Stomach (tissue), 9 donors: Measurements from ENCODE around the gene COX4I1. TPM values are rescaled to one million over a fixed set of nuclear protein-coding genes. Genes with fewer than 3 reads are reported as not detected.
A peak's percentile ranks its signal among the peaks of the same experiment; 100 is the strongest.

ENCODE experiments used
- DNase-seq, 2 donors: peaks; one replicate each; pipeline versions ENCODE4 v3.0.0 to v3.0.0-alpha.2; 2013 to 2019
- H3K27ac ChIP-seq, 5 donors: fragments of 200-600 bp in 4 of 5; sonication (generic) in 4 of 5; one replicate each; pipeline ENCODE4 v1.5.1; 2013 to 2019; ENCODE audit warnings: mild to moderate bottlenecking in 1 of 5, moderate library complexity in 1 of 5
- H3K27me3 ChIP-seq, 3 donors: fragments of 200-600 bp; sonication (generic); one replicate each; pipeline ENCODE4 v1.5.1; 2017 to 2019; ENCODE audit warnings: mixed run types in 1 of 3
- H3K36me3 ChIP-seq, 4 donors: fragments of 200-600 bp; sonication (generic); 1 replicate in 3 of 4; 2 replicates in 1 of 4; pipeline ENCODE4 v1.5.1; 2016 to 2019
- H3K4me1 ChIP-seq, 4 donors: fragments of 200-600 bp; sonication (generic); one replicate each; pipeline ENCODE4 v1.5.1; 2016 to 2019
- H3K4me3 ChIP-seq, 4 donors: fragments of 200-600 bp; sonication (generic) in 3 of 4; one replicate each; pipeline ENCODE4 v1.5.1; 2016 to 2019; ENCODE audit warnings: mild to moderate bottlenecking in 1 of 4
- H3K9me3 ChIP-seq, 4 donors: fragments of 200-600 bp; sonication (generic); one replicate each; pipeline ENCODE4 v1.5.1; 2016 to 2019
- CTCF ChIP-seq, 7 experiments: fragments of 450-650 bp in 4 of 7; fragments of 200-600 bp in 3 of 7; sonication (generic) in 3 of 7; IDR thresholded peaks; one replicate each; pipeline ENCODE4 v1.5.1; 2016 to 2019; ENCODE audit warnings: antibody characterized with exemption in 7 of 7, control low read depth in 2 of 7, mild to moderate bottlenecking in 1 of 7
- EP300 ChIP-seq: sonication (generic); formaldehyde crosslinking; IDR thresholded peaks from one replicate; pipeline ENCODE4 v1.6.1; 2017; ENCODE audit warnings: antibody characterized with exemption
- POLR2A ChIP-seq, 4 donors: fragments of 450-650 bp; IDR thresholded peaks; one replicate each; pipeline ENCODE4 v1.6.1; 2016; ENCODE audit warnings: antibody characterized with exemption in 4 of 4, control low read depth in 2 of 4, mild to moderate bottlenecking in 1 of 4, moderate library complexity in 1 of 4
- POLR2AphosphoS5 ChIP-seq, 3 donors: sonication (generic); formaldehyde crosslinking; IDR thresholded peaks; one replicate each; pipeline ENCODE4 v1.6.1; 2016; ENCODE audit warnings: antibody characterized with exemption in 3 of 3
- WGBS, 5 donors: extraction: QIAGEN DNeasy Blood & Tissue Kit in 3 of 5; methylation state at CpG; one replicate each; pipeline versions ENCODE4 v1.1.5 to v1.1.7; 2013 to 2018; 5-methylcytosine and 5-hydroxymethylcytosine counted together
- intact Hi-C: fragments of 100-400 bp; cut with DNase I; formaldehyde crosslinking; loops from one replicate; pipeline ENCODE4 v1.15.1; 2023; ENCODE audit warnings: low total_unique reads
- polyA plus RNA-seq, 3 donors: library from polyadenylated mRNA; stranded (reverse); fragments of 200-250 nt; gene quantifications; one replicate each; pipeline ENCODE4 v1.2.3, GENCODE V29; 2013
- total RNA-seq, 5 donors: library from RNA; depleted of rRNA; stranded (reverse); fragments of >200 nt; gene quantifications; one replicate each; pipeline versions ENCODE4 v1.1.0 to v1.2.3, GENCODE V29; 2014 to 2016
- donor health status: healthy with polysubstance abuse.
- donor health status: Bipolar disorder and iron deficiency.
- donor health status: healthy.

Gene COX4I1
- total and polyA plus RNA-seq, 8 donors: 57.2 to 1,368 (median 668) TPM

DNA sequence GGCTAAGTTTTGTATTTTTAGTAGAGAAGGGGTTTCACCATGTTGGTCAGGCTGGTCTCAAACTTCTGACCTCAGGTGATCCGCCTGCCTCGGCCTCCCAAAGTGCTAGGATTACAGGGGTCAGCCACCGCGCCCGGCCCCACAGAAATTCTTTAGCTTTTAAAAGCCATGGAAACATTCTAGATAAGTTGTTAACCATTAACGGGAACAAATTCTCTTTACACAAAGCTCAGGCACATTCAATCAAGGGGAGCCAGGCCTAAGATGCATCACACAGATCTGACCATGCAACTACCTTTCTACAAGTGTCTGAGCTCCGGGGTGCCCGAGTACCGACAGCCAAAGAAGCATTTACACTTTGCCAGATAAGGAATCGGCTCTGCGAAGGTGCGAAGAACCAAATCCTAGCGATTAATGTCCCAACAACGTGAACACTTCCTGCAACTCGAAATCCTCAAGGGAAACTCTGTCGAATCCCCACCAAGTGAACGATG is 1.2 kb upstream of the COX4I1 start:
- Histone ChIP-seq H3K4me1 (peaks cover 19 to 54% (median 41%) of the 10 kb centered on the region in 4 donors), H3K27ac (peak overlapping the region in 3 of 5 donors; percentile 91 to 96 (median 92)), H3K9me3 (no peaks in the 10 kb centered on the region), H3K4me3 (peak overlapping the region; percentile 62 to 99 (median 89)), H3K27me3 (no peaks in the 10 kb centered on the region), H3K36me3 (peaks cover 40 to 60% (median 58%) of the 10 kb centered on the region in 4 donors)
- WGBS, 5 donors: 9 to 18% (median 10%) methylated on average over 17 of the region's 17 CpGs
- intact Hi-C loops: no loop called here
- TF ChIP-seq EP300 (no peak), POLR2A (IDR thresholded peaks at IDR 0.05) (no peak), CTCF (IDR thresholded peaks at IDR 0.05) (no peak), POLR2AphosphoS5 (IDR thresholded peaks at IDR 0.05) (no peak)
- no peak for DNase-seq

DNA sequence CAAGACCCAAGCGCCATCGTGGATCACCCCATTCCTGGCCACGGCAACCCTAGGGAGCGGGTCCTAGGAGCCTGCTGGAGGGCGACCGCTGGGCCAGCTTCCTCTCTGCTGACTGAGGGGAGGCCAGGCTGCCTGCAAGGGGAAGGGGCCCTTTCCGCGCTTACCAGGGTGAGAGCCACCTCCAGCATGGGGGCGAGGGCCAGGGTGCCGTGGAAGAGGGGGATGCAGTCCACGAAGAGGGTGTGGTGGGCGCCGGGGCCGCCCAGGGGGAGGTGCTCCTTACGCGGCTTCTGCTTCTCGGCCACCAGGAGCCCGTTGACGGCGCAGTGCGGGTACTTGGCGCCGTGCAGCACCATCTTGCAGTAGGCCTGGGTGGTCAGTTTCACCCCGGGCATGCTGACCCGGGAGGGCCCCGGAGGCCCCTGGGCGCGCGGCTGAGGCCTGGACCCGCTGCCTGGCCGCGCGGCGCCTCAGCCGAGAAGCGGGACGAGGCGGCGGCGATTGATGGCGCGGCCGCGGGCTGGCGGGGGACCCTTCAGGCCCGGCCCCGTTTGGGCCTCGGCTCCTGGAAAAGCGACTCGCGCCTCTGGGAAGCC is 496 bp upstream of the COX4I1 start:
- Histone ChIP-seq H3K36me3 (peaks cover 46 to 61% (median 60%) of the 10 kb centered on the region in 4 donors), H3K9me3 (no peaks in the 10 kb centered on the region), H3K4me1 (peaks cover 19 to 57% (median 42%) of the 10 kb centered on the region in 4 donors), H3K4me3 (peak overlapping the region; percentile 62 to 99 (median 89)), H3K27me3 (no peaks in the 10 kb centered on the region), H3K27ac (peak overlapping the region; percentile 90 to 96 (median 91))
- intact Hi-C loops: no loop called here
- no peak for TF ChIP-seq POLR2AphosphoS5 (IDR thresholded peaks at IDR 0.05)
- TF ChIP-seq POLR2A (IDR thresholded peaks at IDR 0.05): no peak
- TF ChIP-seq EP300: no peak
- TF ChIP-seq CTCF (IDR thresholded peaks at IDR 0.05): no peak
- DNase-seq: peak in 1 of 2 donors; percentile 67
- WGBS, 5 donors: 0% methylated on average over 3 to 51 of the region's 51 CpGs

DNA sequence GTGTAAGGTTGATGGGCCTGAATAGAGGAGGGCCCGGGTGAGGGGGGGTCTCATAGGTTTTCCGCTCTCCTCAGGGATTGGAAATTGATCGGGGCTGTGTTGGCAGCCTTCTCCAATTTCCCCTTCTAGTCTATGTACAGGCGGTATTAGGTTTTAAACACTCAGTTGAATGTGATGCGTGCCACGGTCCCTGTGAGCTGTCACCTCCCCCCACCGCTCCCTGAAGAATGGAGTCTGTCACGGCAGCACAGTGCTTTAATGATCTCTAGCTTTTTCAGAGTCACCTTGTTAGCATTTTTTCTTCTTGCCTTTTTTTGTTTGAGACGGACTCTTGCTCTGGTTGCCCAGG is 800 bp downstream of the COX4I1 start:
- intact Hi-C loops: no loop called here
- Histone ChIP-seq H3K27ac (peak overlapping the region; percentile 90 to 96 (median 91)), H3K4me3 (peak overlapping the region; percentile 62 to 99 (median 89)), H3K4me1 (peaks cover 19 to 57% (median 42%) of the 10 kb centered on the region in 4 donors), H3K36me3 (peaks cover 52 to 61% (median 60%) of the 10 kb centered on the region in 4 donors), H3K9me3 (no peaks in the 10 kb centered on the region), H3K27me3 (no peaks in the 10 kb centered on the region)
- no peak for DNase-seq
- TF ChIP-seq POLR2AphosphoS5 (IDR thresholded peaks at IDR 0.05) (no peak), CTCF (IDR thresholded peaks at IDR 0.05) (no peak), POLR2A (IDR thresholded peaks at IDR 0.05) (no peak), EP300 (no peak)
- WGBS, 5 donors: 4 to 20% (median 11%) methylated on average over 8 to 9 of the region's 9 CpGs

- Histone ChIP-seq H3K27ac (no peak overlapping the region), H3K4me3 (no peak overlapping the region), H3K27me3 (no peaks in the 10 kb centered on the region), H3K36me3 (peaks cover 57 to 63% (median 62%) of the 10 kb centered on the region in 4 donors), H3K4me1 (peaks cover 14 to 31% (median 25%) of the 10 kb centered on the region in 4 donors), H3K9me3 (no peaks in the 10 kb centered on the region)
- 70 to 83% (median 72%) methylated on average over 13 to 14 of the region's 14 CpGs for WGBS, 5 donors
- no peak for DNase-seq
- intact Hi-C loops: no loop called here
- TF ChIP-seq CTCF (IDR thresholded peaks at IDR 0.05) (no peak), POLR2A (IDR thresholded peaks at IDR 0.05) (no peak), POLR2AphosphoS5 (IDR thresholded peaks at IDR 0.05) (no peak), EP300 (no peak)
Measured at GRCh38 chr16:85803570-85803969, 4.1 kb downstream of the COX4I1 start.
